T-cell (primary cell): ENCODE results near the gene BMERB1. TPM values are rescaled to one million over a fixed set of nuclear protein-coding genes. Genes with fewer than 3 reads are reported as not detected.
"Not testable (repeated sequence)": the region's sequence is repeated elsewhere in the genome, so short reads cannot be mapped to it uniquely, and the experiment has no call there.

Experiments used
- ATAC-seq, 4 experiments: fragments of 200-7000 bp in 3 of 4; fragments of 150-1000 bp in 1 of 4; cut with Tn5 transposase; replicated peaks in 1 of 4; 1 replicate in 3 of 4; 2 replicates in 1 of 4; pipeline ENCODE4 v1.10.0; 2021; ENCODE audit warnings: moderate library complexity in 3 of 4, mild to moderate bottlenecking in 2 of 4, moderate number of reproducible peaks in 1 of 4
- CTCF ChIA-PET, 2 donors: fragments of 300-600 bp; sonication (Branson Sonifier 250); formaldehyde crosslinking; loops; one replicate each; lab custom pipeline; 2022; ENCODE audit warnings: antibody characterized with exemption in 2 of 2; lab: Charles Lee
- POLR2A ChIA-PET, 2 donors: fragments of 300-600 bp; sonication (Branson Sonifier 250); formaldehyde crosslinking; loops; one replicate each; lab custom pipeline; 2022; ENCODE audit warnings: antibody characterized with exemption in 2 of 2; lab: Charles Lee
- DNase-seq, 35 experiments: peaks; one replicate each; pipeline versions ENCODE4 v3.0.0 to v3.0.0-alpha.2; 2013 to 2023
- H3K27ac ChIP-seq: one replicate; pipeline ENCODE4 v1.5.1; 2013; ENCODE audit warnings: low read length
- H3K27me3 ChIP-seq, 2 experiments: replicated peaks in 1 of 2; 1 replicate in 1 of 2; 2 replicates in 1 of 2; pipeline versions ENCODE4 v1.6.1 to v1.7.0; 2013; ENCODE audit warnings: low read length in 1 of 2, mixed read lengths in 1 of 2; ENCODE audit not compliant: control insufficient read depth in 2 of 2, insufficient read depth in 2 of 2; ENCODE audit errors: extremely low read depth in 1 of 2
- H3K36me3 ChIP-seq, 2 donors: 1 replicate in 1 of 2; 2 replicates in 1 of 2; pipeline versions ENCODE4 v1.6.1 to v1.7.0; 2013; ENCODE audit warnings: low read length in 1 of 2; ENCODE audit not compliant: control insufficient read depth in 2 of 2, insufficient read depth in 1 of 2; ENCODE audit errors: extremely low read depth in 1 of 2
- H3K4me1 ChIP-seq, 2 experiments: 1 replicate in 1 of 2; 2 replicates in 1 of 2; pipeline versions ENCODE4 v1.6.1 to v1.7.0; 2013; ENCODE audit warnings: low read length in 2 of 2, mixed read lengths in 1 of 2; ENCODE audit not compliant: insufficient read depth in 2 of 2, control insufficient read depth in 1 of 2; ENCODE audit errors: extremely low read depth in 1 of 2
- H3K4me3 ChIP-seq, 2 donors: 1 replicate in 1 of 2; 2 replicates in 1 of 2; pipeline versions ENCODE4 v1.5.1 to v1.7.0; 2013; ENCODE audit warnings: mild to moderate bottlenecking in 2 of 2, low read length in 1 of 2, moderate library complexity in 1 of 2; ENCODE audit not compliant: control insufficient read depth in 1 of 2; ENCODE audit errors: extremely low read depth in 1 of 2
- H3K9me3 ChIP-seq: 2 replicates; pipeline ENCODE4 v1.7.0; 2013
- H3K27ac Mint-ChIP-seq, 2 donors: one replicate each; pipeline ENCODE4 v1.8.0; 2020 to 2021; ENCODE audit warnings: mild to moderate bottlenecking in 2 of 2, mixed read lengths in 2 of 2
- H3K27me3 Mint-ChIP-seq, 2 donors: one replicate each; pipeline ENCODE4 v1.8.0; 2021 to 2022; ENCODE audit warnings: mixed read lengths in 2 of 2
- H3K36me3 Mint-ChIP-seq: one replicate; pipeline ENCODE4 v1.8.0; 2021; ENCODE audit warnings: mixed read lengths
- H3K4me1 Mint-ChIP-seq, 3 donors: one replicate each; pipeline ENCODE4 v1.8.0; 2020 to 2022; ENCODE audit warnings: mixed read lengths in 3 of 3, mild to moderate bottlenecking in 1 of 3
- H3K4me3 Mint-ChIP-seq, 3 donors: one replicate each; pipeline ENCODE4 v1.8.0; 2020 to 2022; ENCODE audit warnings: mild to moderate bottlenecking in 3 of 3, mixed read lengths in 3 of 3, moderate library complexity in 3 of 3
- H3K9me3 Mint-ChIP-seq, 3 donors: one replicate each; pipeline ENCODE4 v1.8.0; 2020 to 2022; ENCODE audit warnings: mixed read lengths in 3 of 3
- whole genome bisulfite sequencing: methylation state at CpG from one replicate; pipeline ENCODE4 v1.1.5; 2013; ENCODE audit warnings: missing lambda C conversion rate; ENCODE audit not compliant: insufficient coverage; 5-methylcytosine and 5-hydroxymethylcytosine counted together
- total RNA-seq, 35 experiments: library from RNA in 6 of 35; stranded (reverse) in 6 of 35; fragments of 120-200 nt in 1 of 35; gene quantifications; one replicate each; pipeline versions ENCODE4 v1.2.1 to v1.2.4 and lab custom pipeline; 2013 to 2026

The BMERB1 gene
- total RNA-seq, 5 donors from 2014 or later (not counting 1 experiment from before 2014, with no cell fraction given): 2.1 to 9.6 (median 5.6) TPM

GRCh38 chr16:15461376-15461775 is 27.0 kb downstream of the BMERB1 start:
- Histone ChIP-seq H3K9me3 (no peaks in the 10 kb centered on the region), H3K4me3 (no peak overlapping the region), H3K27me3 (no peaks in the 10 kb centered on the region), H3K36me3 (no peaks in the 10 kb centered on the region), H3K27ac (no peak overlapping the region), H3K4me1 (no peaks in the 10 kb centered on the region)
- WGBS: 92% methylated on average over 2 of the region's 6 CpGs
- ChIA-PET CTCF (no interaction called here), POLR2A (no interaction called here)
- Mint-ChIP-seq H3K36me3 (no peaks in the 10 kb centered on the region), H3K27me3 (peaks cover 1 to 13% of the 10 kb centered on the region in 2 donors), H3K4me3 (no peak overlapping the region), H3K4me1 (no peaks in the 10 kb centered on the region), H3K27ac (no peak overlapping the region), H3K9me3 (no peaks in the 10 kb centered on the region)
- DNase-seq (no peak), ATAC-seq (no peak)

GRCh38 chr16:15464401-15465186 is 30.2 kb downstream of the BMERB1 start:
- H3K4me3 ChIP-seq: no peak overlapping the region
- no CpG with 5 or more reads among the region's 4 CpGs for WGBS
- no peaks in the 10 kb centered on the region for H3K27me3 ChIP-seq
- H3K36me3 ChIP-seq: no peaks in the 10 kb centered on the region
- H3K27ac ChIP-seq: no peak overlapping the region
- DNase-seq: no peak
- H3K9me3 Mint-ChIP-seq: peaks cover 0 to 7% (median 2%) of the 10 kb centered on the region in 3 donors
- CTCF ChIA-PET: interaction anchor here in 1 of 2 donors (0.6 kb wide), 1 partner anchor 26 kb away, joined by 6 read pairs; no protein-coding TSS in a partner anchor
- no peaks in the 10 kb centered on the region for H3K36me3 Mint-ChIP-seq
- H3K4me1 Mint-ChIP-seq: no peaks in the 10 kb centered on the region
- no peak overlapping the region for H3K4me3 Mint-ChIP-seq
- no peak for ATAC-seq
- no peaks in the 10 kb centered on the region for H3K9me3 ChIP-seq
- no peak overlapping the region for H3K27ac Mint-ChIP-seq
- H3K4me1 ChIP-seq: no peaks in the 10 kb centered on the region
- POLR2A ChIA-PET: no interaction called here
- H3K27me3 Mint-ChIP-seq: peaks cover 0 to 5% of the 10 kb centered on the region in 2 donors

- H3K27ac ChIP-seq: no peak overlapping the region
- Mint-ChIP-seq H3K27ac (no peak overlapping the region), H3K27me3 (no peaks in the 10 kb centered on the region), H3K36me3 (no peaks in the 10 kb centered on the region), H3K4me3 (no peak overlapping the region), H3K4me1 (no peaks in the 10 kb centered on the region), H3K9me3 (peaks cover 0 to 7% (median 4%) of the 10 kb centered on the region in 3 donors)
- no peaks in the 10 kb centered on the region for H3K27me3 ChIP-seq
- ATAC-seq (no peak), DNase-seq (no peak)
- ChIA-PET CTCF (no interaction called here), POLR2A (no interaction called here)
- no peaks in the 10 kb centered on the region for H3K4me1 ChIP-seq
- 70% methylated on average over 1 of the region's 2 CpGs for WGBS
- no peak overlapping the region for H3K4me3 ChIP-seq
- no peaks in the 10 kb centered on the region for H3K36me3 ChIP-seq
- no peaks in the 10 kb centered on the region for H3K9me3 ChIP-seq
Measured at GRCh38 chr16:15466131-15466530, 31.7 kb downstream of the BMERB1 start.

GRCh38 chr16:15466886-15467781 is 32.7 kb downstream of the BMERB1 start:
- CTCF ChIA-PET: no interaction called here
- POLR2A ChIA-PET: no interaction called here
- H3K27me3 ChIP-seq: no peaks in the 10 kb centered on the region
- no peaks in the 10 kb centered on the region for H3K9me3 ChIP-seq
- peaks cover 5 to 7% of the 10 kb centered on the region in 2 donors for H3K27me3 Mint-ChIP-seq
- H3K36me3 ChIP-seq: no peaks in the 10 kb centered on the region
- H3K4me3 ChIP-seq: no peak overlapping the region
- H3K27ac Mint-ChIP-seq: no peak overlapping the region
- no peaks in the 10 kb centered on the region for H3K4me1 Mint-ChIP-seq
- H3K4me1 ChIP-seq: no peaks in the 10 kb centered on the region
- WGBS: no CpG with 5 or more reads among the region's 3 CpGs
- H3K36me3 Mint-ChIP-seq: no peaks in the 10 kb centered on the region
- DNase-seq (peak in 1 of 35 experiments; percentile 7), ATAC-seq (no peak)
- no peak overlapping the region for H3K4me3 Mint-ChIP-seq
- peaks cover 0 to 7% (median 4%) of the 10 kb centered on the region in 3 donors for H3K9me3 Mint-ChIP-seq
- no peak overlapping the region for H3K27ac ChIP-seq

GRCh38 chr16:15476971-15477370 is 42.6 kb downstream of the BMERB1 start:
- POLR2A ChIA-PET, H3K9me3 ChIP-seq, H3K36me3 Mint-ChIP-seq, H3K27ac Mint-ChIP-seq, H3K27me3 Mint-ChIP-seq, H3K36me3 ChIP-seq, H3K4me1 ChIP-seq, H3K4me3 Mint-ChIP-seq, H3K9me3 Mint-ChIP-seq, DNase-seq, H3K4me1 Mint-ChIP-seq, ATAC-seq, H3K27me3 ChIP-seq, CTCF ChIA-PET, H3K4me3 ChIP-seq, H3K27ac ChIP-seq: not testable (repeated sequence)
- WGBS: no CpG with 5 or more reads among the region's 4 CpGs

- CTCF ChIA-PET: no interaction called here
- no peak for DNase-seq
- Histone ChIP-seq H3K9me3 (no peaks in the 10 kb centered on the region), H3K36me3 (no peaks in the 10 kb centered on the region), H3K4me3 (no peak overlapping the region), H3K4me1 (no peaks in the 10 kb centered on the region), H3K27me3 (peaks cover 0 to 7% of the 10 kb centered on the region in 2 experiments), H3K27ac (no peak overlapping the region)
- H3K9me3 Mint-ChIP-seq: peaks cover 0 to 4% (median 0%) of the 10 kb centered on the region in 3 donors
- no peak for ATAC-seq
- peaks cover 0 to 4% (median 0%) of the 10 kb centered on the region in 3 donors for H3K4me1 Mint-ChIP-seq
- no CpG with 5 or more reads among the region's 2 CpGs for WGBS
- POLR2A ChIA-PET: no interaction called here
- no peak overlapping the region for H3K27ac Mint-ChIP-seq
- no peak overlapping the region for H3K4me3 Mint-ChIP-seq
- peaks cover 0 to under 1% of the 10 kb centered on the region in 2 donors for H3K27me3 Mint-ChIP-seq
- no peaks in the 10 kb centered on the region for H3K36me3 Mint-ChIP-seq
Measured at GRCh38 chr16:15477802-15478201, 43.4 kb downstream of the BMERB1 start.
